K562 (cell line): Measurements from ENCODE around the gene C11orf86. TPM values are rescaled to one million over a fixed set of nuclear protein-coding genes. Genes with fewer than 3 reads are reported as not detected.

Experiments used
- CBFB ChIP-seq: sonication (generic); formaldehyde crosslinking; IDR thresholded peaks from 2 replicates; pipeline ENCODE4 v1.4.0; 2020; ENCODE audit warnings: mild to moderate bottlenecking, missing genetic modification reagents
- CEBPG ChIP-seq, 3 experiments: fragments of 200-800 bp in 1 of 3; sonication (Bioruptor generic) in 1 of 3; sonication (generic) in 1 of 3; formaldehyde crosslinking in 1 of 3; IDR thresholded peaks in 2 of 3; conservative IDR thresholded peaks in 1 of 3; 2 replicates each; pipeline versions ENCODE4 v1.6.1 to v1.8.0; 2016 to 2022; ENCODE audit warnings: missing compliant biosample characterization in 2 of 3, missing genetic modification characterization in 2 of 3, mild to moderate bottlenecking in 1 of 3, missing genetic modification reagents in 1 of 3
- GTF2A2 ChIP-seq: IDR thresholded peaks from 2 replicates; pipeline ENCODE4 v1.6.1; 2016; ENCODE audit warnings: mild to moderate bottlenecking, missing genetic modification characterization, missing compliant biosample characterization
- RAD51 ChIP-seq: fragments of 450-650 bp; IDR thresholded peaks from 2 replicates; pipeline ENCODE4 v1.7.1; 2016; ENCODE audit warnings: low read depth, mild to moderate bottlenecking, borderline replicate concordance
- RCOR1 ChIP-seq, 2 experiments: IDR thresholded peaks; 2 replicates each; pipeline ENCODE4 v1.6.1; 2012; ENCODE audit warnings: low read depth in 2 of 2, low read length in 2 of 2, borderline replicate concordance in 1 of 2, improper control_type of control experiment in 1 of 2
- SOX6 ChIP-seq: fragments of 450-650 bp; IDR thresholded peaks from 2 replicates; pipeline ENCODE4 v1.6.1; 2014; ENCODE audit warnings: mild to moderate bottlenecking
- SPI1 ChIP-seq: IDR thresholded peaks from 2 replicates; pipeline ENCODE4 v1.6.1; 2011; ENCODE audit warnings: low read depth, low read length, control low read depth, borderline replicate concordance
- SRSF9 ChIP-seq: fragments of 200-400 bp; formaldehyde crosslinking; IDR thresholded peaks from 2 replicates; pipeline ENCODE4 v1.6.1; 2017; ENCODE audit warnings: low read depth, low read length, borderline replicate concordance
- ZNF347 ChIP-seq: fragments of 450-650 bp; formaldehyde crosslinking; IDR thresholded peaks from 2 replicates; pipeline ENCODE4 v1.4.0; 2020; ENCODE audit warnings: low read depth, mild to moderate bottlenecking, moderate library complexity
- polyA plus RNA-seq, 8 experiments: library from polyadenylated mRNA; depleted of rRNA in 4 of 8; stranded (reverse) in 5 of 8; unstranded in 3 of 8; fragments of >200 nt; fragmentation: Nextera tagmentation in 2 of 8; fragmentation: Illumina TruSeq in 1 of 8; extraction: Ambion mirVana in 2 of 8; extraction: Trizol in 1 of 8; gene quantifications; 2 replicates each; pipeline versions ENCODE4 v1.2.1 to v1.2.3, GENCODE V29; 2011 to 2014; ENCODE audit warnings: inconsistent platforms in 1 of 8, missing spikeins in 1 of 8
- total RNA-seq, 7 experiments: library from RNA; depleted of rRNA in 6 of 7; stranded (reverse); fragments of >200 nt in 6 of 7; fragmentation: Illumina TruSeq in 2 of 7; extraction: Trizol in 2 of 7; gene quantifications; 2 replicates each; pipeline versions ENCODE4 v1.2.1 to v1.2.3, GENCODE V29; 2011 to 2021; ENCODE audit warnings: low replicate concordance in 1 of 7
- TF ChIP-seq, protein P1 (sequence below), 2 experiments: fragments of 450-650 bp; IDR thresholded peaks; 2 replicates each; pipeline ENCODE4 v1.6.1; 2016; ENCODE audit warnings: mild to moderate bottlenecking in 2 of 2, borderline replicate concordance in 1 of 2, low read depth in 1 of 2, moderate library complexity in 1 of 2
- TF ChIP-seq, protein P2 (sequence below): fragments of 250-450 bp; sonication (Bioruptor Pico); IDR thresholded peaks from 2 replicates; pipeline ENCODE4 v1.4.0; 2020
- TF ChIP-seq, protein P3 (sequence below): sonication (generic); formaldehyde crosslinking; IDR thresholded peaks from 2 replicates; pipeline ENCODE4 v1.8.0; 2022; ENCODE audit warnings: mild to moderate bottlenecking, missing genetic modification reagents
- TF ChIP-seq, protein P4 (sequence below): sonication (generic); formaldehyde crosslinking; IDR thresholded peaks from 2 replicates; pipeline ENCODE4 v1.8.0; 2022; ENCODE audit warnings: mild to moderate bottlenecking, missing genetic modification reagents

Gene C11orf86
- total and polyA plus RNA-seq, 9 of the 15 experiments (the other 6 are each of a cell fraction or from before 2014, with no cell fraction given): not detected

DNA sequence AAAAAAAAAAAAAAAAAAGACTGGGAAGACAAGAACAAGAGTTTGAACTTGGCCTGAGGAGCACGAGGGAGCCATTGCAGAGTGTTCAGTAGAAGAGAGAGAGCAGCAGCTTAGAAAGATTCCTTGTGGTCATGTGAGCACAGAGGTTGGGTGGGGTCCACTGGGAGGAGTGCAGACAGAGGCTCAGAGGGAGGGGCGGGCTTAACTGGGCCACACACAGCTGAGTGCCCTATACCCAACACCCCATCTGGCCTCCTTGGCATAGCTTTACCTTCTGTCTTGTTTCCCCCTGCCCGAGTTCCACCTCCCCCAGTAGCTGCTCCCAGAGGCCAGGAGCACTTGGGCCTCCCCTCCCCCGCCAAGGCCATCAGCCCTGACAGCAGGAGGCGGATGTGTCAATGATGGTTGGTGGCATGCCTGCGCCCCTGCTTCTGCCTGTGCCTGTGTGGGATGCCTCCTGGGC, 12.1 kb downstream of the C11orf86 start (continued):
- TF ChIP-seq, protein P1, sequence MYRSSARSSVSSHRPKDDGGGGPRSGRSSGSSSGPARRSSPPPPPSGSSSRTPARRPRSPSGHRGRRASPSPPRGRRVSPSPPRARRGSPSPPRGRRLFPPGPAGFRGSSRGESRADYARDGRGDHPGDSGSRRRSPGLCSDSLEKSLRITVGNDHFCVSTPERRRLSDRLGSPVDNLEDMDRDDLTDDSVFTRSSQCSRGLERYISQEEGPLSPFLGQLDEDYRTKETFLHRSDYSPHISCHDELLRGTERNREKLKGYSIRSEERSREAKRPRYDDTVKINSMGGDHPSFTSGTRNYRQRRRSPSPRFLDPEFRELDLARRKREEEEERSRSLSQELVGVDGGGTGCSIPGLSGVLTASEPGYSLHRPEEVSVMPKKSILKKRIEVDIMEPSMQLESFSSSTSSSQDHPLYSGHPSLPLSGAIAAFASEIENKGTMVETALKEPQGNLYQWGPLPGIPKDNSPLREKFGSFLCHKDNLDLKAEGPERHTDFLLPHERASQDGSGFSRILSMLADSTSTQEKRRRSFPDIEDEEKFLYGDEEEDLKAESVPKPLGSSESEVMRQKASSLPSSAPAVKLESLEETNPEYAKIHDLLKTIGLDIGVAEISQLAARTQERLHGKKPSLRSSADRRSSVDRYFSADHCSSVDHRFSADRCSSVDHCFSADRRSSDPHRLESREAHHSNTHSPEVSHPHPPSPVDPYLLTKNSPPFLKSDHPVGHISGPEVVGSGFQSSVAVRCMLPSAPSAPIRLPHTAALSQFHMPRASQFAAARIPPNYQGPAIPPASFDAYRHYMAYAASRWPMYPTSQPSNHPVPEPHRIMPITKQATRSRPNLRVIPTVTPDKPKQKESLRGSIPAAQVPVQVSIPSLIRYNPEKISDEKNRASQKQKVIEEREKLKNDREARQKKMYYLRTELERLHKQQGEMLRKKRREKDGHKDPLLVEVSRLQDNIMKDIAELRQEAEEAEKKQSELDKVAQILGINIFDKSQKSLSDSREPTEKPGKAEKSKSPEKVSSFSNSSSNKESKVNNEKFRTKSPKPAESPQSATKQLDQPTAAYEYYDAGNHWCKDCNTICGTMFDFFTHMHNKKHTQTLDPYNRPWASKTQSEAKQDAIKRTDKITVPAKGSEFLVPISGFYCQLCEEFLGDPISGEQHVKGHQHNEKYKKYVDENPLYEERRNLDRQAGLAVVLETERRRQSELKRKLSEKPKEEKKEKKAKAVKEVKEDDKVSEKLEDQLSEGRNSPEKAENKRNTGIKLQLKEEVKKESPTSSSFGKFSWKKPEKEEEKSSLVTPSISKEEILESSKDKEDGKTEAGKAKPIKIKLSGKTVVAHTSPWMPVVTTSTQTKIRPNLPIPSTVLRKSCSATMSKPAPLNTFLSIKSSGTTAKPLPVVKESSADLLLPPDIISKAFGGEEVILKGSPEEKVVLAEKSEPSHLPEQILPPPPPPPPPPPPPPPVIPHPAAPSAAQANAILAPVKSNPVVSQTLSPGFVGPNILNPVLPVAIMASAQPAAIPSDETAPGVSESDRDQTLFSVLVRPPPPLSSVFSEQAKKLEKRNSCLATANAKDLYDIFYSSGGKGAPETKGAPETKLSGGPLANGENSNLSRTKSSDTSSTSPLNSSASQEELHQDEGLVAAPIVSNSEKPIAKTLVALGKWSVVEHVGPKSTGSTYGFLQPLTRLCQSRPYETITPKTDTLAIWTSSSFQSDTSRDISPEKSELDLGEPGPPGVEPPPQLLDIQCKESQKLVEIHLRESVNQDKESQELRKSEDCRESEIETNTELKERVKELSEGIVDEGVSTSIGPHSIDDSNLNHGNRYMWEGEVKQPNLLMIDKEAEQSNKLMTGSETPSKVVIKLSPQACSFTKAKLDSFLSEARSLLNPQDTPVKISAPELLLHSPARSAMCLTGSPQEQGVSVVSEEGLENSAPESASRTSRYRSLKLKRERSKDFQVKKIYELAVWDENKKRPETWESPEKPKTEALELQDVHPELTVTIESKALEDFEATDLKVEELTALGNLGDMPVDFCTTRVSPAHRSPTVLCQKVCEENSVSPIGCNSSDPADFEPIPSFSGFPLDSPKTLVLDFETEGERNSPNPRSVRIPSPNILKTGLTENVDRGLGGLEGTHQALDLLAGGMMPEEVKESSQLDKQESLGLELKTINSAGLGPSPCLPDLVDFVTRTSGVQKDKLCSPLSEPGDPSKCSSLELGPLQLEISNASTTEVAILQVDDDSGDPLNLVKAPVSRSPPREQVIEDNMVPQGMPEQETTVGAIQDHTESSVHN (IDR thresholded peaks at IDR 0.05; ENCODE audit: borderline replicate concordance in 1 of 2, low read depth in 1 of 2): no peak
- no peak for TF ChIP-seq CEBPG (CRISPR knock-in tag; IDR thresholded peaks at IDR 0.05)
- no peak for TF ChIP-seq CEBPG (tag; conservative IDR thresholded peaks at IDR 0.05 in 1 of 2, IDR thresholded peaks at IDR 0.05 in 1 of 2)
- peak in 1 of 2 experiments; percentile 34; a peak in 1 of 4 replicates for TF ChIP-seq RCOR1 (IDR thresholded peaks at IDR 0.05; ENCODE audit: borderline replicate concordance in 1 of 2, low read depth in 2 of 2, low read length in 2 of 2)
- TF ChIP-seq RAD51: peak; percentile 14; the same call in 1 of the 2 replicates
- TF ChIP-seq, protein P2, sequence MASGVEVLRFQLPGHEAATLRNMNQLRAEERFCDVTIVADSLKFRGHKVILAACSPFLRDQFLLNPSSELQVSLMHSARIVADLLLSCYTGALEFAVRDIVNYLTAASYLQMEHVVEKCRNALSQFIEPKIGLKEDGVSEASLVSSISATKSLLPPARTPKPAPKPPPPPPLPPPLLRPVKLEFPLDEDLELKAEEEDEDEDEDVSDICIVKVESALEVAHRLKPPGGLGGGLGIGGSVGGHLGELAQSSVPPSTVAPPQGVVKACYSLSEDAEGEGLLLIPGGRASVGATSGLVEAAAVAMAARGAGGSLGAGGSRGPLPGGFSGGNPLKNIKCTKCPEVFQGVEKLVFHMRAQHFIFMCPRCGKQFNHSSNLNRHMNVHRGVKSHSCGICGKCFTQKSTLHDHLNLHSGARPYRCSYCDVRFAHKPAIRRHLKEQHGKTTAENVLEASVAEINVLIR: no peak
- no peak for TF ChIP-seq CBFB (CRISPR knock-in tag)
- TF ChIP-seq SOX6: no peak
- TF ChIP-seq, protein P3, sequence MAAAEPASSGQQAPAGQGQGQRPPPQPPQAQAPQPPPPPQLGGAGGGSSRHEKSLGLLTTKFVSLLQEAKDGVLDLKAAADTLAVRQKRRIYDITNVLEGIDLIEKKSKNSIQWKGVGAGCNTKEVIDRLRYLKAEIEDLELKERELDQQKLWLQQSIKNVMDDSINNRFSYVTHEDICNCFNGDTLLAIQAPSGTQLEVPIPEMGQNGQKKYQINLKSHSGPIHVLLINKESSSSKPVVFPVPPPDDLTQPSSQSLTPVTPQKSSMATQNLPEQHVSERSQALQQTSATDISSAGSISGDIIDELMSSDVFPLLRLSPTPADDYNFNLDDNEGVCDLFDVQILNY (CRISPR knock-in tag): no peak
- no peak for TF ChIP-seq SPI1
- TF ChIP-seq SRSF9: no peak
- no peak for TF ChIP-seq GTF2A2 (tag)
- TF ChIP-seq, protein P4, sequence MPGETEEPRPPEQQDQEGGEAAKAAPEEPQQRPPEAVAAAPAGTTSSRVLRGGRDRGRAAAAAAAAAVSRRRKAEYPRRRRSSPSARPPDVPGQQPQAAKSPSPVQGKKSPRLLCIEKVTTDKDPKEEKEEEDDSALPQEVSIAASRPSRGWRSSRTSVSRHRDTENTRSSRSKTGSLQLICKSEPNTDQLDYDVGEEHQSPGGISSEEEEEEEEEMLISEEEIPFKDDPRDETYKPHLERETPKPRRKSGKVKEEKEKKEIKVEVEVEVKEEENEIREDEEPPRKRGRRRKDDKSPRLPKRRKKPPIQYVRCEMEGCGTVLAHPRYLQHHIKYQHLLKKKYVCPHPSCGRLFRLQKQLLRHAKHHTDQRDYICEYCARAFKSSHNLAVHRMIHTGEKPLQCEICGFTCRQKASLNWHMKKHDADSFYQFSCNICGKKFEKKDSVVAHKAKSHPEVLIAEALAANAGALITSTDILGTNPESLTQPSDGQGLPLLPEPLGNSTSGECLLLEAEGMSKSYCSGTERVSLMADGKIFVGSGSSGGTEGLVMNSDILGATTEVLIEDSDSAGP (CRISPR knock-in tag): no peak
- TF ChIP-seq ZNF347 (CRISPR knock-in tag): no peak
